GM18867 (cell line): Measurements from ENCODE around the gene RGS11.
A peak's percentile ranks its signal among the peaks of the same experiment; 100 is the strongest.
"Not testable (repeated sequence)": the region's sequence is repeated elsewhere in the genome, so short reads cannot be mapped to it uniquely, and the experiment has no call there.

ENCODE experiments used
- ATAC-seq: cut with Tn5 transposase; IDR thresholded peaks from one replicate; pipeline ENCODE4 v1.9.1; 2021; ENCODE audit warnings: mild to moderate bottlenecking, moderate library complexity; ENCODE audit not compliant: unreplicated experiment

Gene RGS11

DNA sequence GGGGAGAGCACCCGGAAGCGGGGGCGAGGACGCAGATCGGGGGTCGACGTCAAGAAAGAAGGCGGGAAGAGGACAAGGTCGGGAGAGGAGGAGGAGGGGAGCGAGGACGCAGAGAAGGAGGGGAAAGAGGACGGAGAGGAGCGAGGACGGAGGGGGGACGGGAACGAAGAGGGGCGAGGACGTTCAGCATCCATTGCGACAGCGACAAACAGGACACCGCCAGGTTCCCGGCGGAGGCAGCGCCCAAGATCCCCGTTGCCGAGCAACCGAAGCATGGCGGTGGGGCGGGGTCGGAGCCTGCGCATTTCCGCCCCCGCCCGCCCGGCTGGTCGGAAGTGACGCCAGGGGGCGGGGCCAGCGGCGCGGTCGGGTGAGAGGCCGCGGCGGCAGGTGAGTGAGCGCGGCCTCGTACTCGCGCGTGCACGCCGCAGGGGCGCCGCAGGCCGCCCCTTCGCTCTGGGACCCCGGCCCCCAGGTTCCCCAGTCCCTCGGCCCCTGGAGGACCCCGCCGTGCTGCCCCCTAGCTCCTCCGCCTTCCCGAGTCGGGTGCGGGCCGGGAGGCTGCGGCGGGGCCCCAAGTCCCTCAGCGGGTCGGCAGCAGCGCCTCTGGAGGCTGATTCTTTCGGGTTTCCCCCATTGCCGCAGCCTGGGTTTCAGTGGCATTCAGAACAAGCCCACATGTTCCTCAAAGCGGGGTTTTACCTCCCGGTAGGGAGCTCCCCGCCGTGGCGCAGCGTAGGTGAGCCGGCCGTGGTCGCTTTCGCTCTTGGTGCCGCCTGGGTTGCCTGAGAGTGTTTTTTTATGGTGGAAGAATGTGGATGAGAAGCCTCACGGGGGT lies 41.1 kb downstream of the RGS11 start, which contains the start of gene FAM234A:
FAM234A (plus strand) TSS at position 354 of the 838 bp plus-strand sequence. CDS start 19,593 bp downstream, outside the sequence.
- peak; percentile 80 for ATAC-seq

DNA sequence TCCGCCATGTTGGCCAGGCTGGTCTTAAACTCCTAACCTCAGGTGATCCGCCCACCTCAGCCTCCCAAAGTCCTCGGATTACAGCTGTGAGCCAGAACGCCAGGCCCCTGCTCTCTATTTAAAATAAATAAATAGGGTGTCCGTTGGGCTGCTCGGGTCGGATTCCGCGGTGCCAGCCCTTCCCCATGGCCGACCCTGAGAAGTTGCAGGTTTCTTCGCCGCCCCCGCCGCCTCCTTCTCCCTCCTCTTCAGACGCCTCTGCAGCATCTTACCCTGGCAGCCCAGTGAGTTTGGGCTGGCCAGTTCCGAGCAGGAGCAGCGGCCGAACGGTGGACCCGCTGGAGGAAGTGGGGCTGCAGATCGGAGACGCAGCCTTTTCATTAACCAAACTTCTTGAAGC lies 44.8 kb downstream of the RGS11 start:
- ATAC-seq: no peak

DNA sequence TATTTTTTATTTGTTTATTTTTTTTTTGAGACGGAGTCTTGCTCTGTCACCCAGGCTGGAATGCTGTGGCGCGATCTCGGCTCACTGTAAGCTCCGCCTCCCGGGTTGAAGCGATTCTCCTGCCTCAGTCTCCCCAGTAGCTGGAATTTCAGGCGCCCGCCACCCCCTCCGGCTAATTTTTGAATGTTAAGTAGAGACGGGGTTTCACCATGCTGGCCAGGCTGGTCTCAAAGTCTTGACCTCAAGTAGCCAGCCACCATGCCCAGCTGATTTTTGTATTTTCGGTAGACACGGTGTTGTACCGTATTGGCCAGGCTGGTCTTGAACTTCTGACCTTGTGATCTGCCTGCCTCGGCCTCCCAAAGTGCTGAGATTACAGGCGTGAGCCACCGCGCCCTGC lies 45.4 kb downstream of the RGS11 start:
- ATAC-seq: not testable (repeated sequence)

DNA sequence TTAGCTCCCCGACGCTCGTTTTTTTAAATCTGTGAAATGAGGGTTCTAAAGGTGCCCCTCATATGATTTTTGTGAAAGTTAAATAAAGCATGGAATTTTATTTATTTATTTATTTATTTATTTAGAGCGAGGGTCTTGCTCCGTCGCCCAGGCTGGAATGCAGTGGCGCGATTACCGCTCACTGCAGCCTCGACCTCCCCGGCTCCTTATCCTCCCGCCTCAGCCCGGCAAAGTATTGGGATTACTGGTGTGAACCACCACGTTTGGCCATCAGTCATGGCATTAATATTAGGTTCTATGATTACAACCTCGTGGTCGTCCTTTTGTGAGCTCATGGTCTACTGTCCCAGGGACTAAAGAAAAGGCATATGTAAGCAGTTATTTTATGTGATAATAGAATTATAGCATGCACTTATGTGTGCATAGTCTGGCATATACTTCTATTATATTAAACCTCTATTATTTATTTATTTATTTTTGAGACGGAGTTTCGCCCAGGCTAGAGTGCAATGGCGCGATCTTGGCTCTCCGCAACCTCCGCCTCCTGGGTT lies 45.9 kb downstream of the RGS11 start:
- ATAC-seq: no peak

DNA sequence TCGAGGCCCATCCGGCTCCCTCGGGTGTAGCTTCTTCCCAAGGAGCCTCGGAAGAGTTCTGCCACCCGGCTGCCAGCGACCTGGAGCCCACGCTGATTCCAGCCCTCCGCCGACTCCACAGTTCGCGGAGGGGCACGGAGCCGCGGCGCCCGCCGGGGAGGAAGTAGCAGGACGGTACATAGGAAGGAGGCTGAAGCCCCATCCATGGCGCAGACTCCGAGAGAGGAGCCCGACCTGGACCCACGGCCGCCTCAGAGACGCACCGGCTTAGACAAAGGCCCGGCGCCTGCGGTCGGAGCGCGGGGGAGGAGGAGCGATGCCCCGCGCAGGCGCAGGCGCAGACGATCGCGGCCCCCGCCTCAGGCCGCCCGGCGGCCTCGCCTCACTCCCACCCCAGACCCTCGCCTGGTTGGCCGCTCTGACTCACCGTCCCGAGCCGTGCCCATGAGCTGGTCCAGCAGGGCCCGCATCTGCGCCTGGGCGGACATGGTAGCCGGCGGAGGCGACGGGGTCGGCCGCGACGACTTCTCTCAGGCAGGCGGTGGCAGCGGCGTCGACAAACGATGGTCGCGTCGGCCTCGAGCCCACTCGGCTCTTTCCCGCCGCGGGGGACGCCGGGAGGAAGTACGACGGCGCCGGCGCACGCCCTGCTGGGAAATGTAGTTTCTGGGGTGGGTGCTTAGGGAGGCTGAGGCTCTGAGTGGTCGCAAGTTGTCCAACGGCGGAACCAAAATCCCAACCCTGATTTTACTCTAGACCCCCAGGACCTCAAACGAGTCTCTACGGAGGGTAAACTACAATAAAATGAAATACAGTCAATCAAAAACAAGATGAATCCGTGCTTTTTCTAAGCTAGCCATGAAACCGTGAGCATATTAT lies 46.7 kb downstream of the RGS11 start, which contains the start of gene LUC7L:
LUC7L (minus strand) TSS at position 598 of the 879 bp plus-strand sequence; CDS start at position 488, 110 bp downstream.
- peak; percentile 78 for ATAC-seq

DNA sequence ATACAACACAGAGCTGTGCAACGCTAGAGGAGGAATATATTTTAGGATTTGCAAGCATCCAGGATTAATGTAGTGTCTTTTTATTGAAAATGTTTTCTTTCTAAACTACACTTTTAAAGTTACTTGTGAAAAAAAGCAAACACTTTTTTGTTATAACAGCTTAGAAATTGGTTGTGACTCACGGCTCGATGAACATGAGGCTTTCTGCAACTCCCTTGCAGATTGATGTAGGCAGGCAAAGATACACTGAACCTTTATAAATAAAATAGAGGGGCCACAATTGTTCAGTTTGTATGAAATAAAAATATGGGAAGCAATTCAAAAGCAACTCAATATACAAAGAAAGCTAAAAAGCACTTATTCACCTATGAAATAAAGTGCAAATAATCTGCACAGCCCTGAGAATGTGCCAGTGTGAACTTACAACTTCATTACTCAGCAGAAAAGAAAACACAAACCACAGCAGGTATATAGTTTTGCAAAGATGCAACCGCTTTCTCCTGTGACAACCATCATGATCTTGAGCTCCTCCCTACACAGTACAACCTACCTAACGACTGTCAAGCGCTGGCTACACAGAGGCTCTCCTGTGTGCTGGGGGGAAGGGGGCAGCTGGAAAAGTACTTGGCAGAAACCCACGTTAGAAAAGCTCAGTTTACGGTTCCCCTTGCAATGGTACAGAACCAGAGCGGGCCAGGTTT lies 47.4 kb downstream of the RGS11 start:
- ATAC-seq: no peak

DNA sequence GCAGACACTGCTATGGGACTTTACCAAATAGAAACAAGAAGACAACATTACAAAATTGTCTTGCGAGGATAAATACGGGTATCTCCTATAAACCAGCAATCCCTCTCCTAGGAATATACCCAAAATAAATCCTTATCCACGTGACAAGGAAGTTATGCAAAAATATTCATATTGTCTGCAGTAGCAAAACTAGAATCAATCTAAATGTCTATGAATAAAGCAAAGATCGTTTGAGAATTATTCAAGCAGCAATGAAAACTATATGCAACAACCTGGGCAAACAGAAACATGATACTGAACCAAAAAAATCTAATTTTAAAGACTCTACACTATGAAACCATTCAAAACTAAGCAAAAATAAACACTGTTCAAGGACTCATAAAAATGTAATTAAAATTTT lies 55.7 kb downstream of the RGS11 start:
- no peak for ATAC-seq
